Gastrocnemius medialis (tissue), 4 donors: ENCODE results near the gene FGF22. TPM values are rescaled to one million over a fixed set of nuclear protein-coding genes. Genes with fewer than 3 reads are reported as not detected.

Experiments
- ATAC-seq, 2 donors: fragments of 150-250 bp; one replicate each; pipeline ENCODE4 v1.9.1; 2016
- DNase-seq, 2 donors: peaks; one replicate each; pipeline ENCODE4 v3.0.0-alpha.2; 2019
- H3K27ac ChIP-seq, 4 donors: fragments of 200-600 bp; sonication (generic); 1 replicate in 1 of 4; 2 replicates in 3 of 4; pipeline ENCODE4 v1.5.1; 2016 to 2018; ENCODE audit warnings: mild to moderate bottlenecking in 2 of 4, moderate library complexity in 1 of 4
- H3K27me3 ChIP-seq, 3 donors: fragments of 200-600 bp; sonication (generic) in 2 of 3; 1 replicate in 1 of 3; 2 replicates in 2 of 3; pipeline versions ENCODE4 v1.5.1 to v1.6.0; 2016 to 2019; ENCODE audit warnings: mild to moderate bottlenecking in 1 of 3, moderate library complexity in 1 of 3
- H3K36me3 ChIP-seq, 2 donors: fragments of 200-600 bp; sonication (generic) in 1 of 2; one replicate each; pipeline ENCODE4 v1.5.1; 2017 to 2018
- H3K4me1 ChIP-seq, 2 donors: fragments of 200-600 bp; sonication (generic) in 1 of 2; one replicate each; pipeline ENCODE4 v1.5.1; 2016 to 2017; ENCODE audit warnings: mild to moderate bottlenecking in 2 of 2
- H3K4me3 ChIP-seq, 4 donors: fragments of 200-600 bp; sonication (generic) in 3 of 4; 1 replicate in 1 of 4; 2 replicates in 3 of 4; pipeline ENCODE4 v1.5.1; 2016 to 2019; ENCODE audit warnings: mild to moderate bottlenecking in 2 of 4
- H3K9me3 ChIP-seq, 3 donors: fragments of 200-600 bp; sonication (generic) in 2 of 3; 1 replicate in 1 of 3; 2 replicates in 2 of 3; pipeline ENCODE4 v1.5.1; 2016 to 2019
- POLR2A ChIP-seq, 2 donors: fragments of 450-650 bp; IDR thresholded peaks; one replicate each; pipeline ENCODE4 v1.6.1; 2017; ENCODE audit warnings: antibody characterized with exemption in 2 of 2, mild to moderate bottlenecking in 2 of 2, moderate library complexity in 2 of 2
- in situ Hi-C, 4 donors: fragments of 200-750 bp; cut with MboI; loops; one replicate each; pipeline versions ENCODE4 v1.15.0 to v1.8.0; 2017; ENCODE audit warnings: low sequenced_read_pairs in 4 of 4
- intact Hi-C: fragments of 100-400 bp; cut with DNase I; formaldehyde crosslinking; loops from one replicate; pipeline ENCODE4 v1.15.1; 2023; ENCODE audit warnings: low total_unique reads
- total RNA-seq, 4 donors: library from RNA; depleted of rRNA; stranded (reverse); fragments of >200 nt; gene quantifications; one replicate each; pipeline versions ENCODE4 v1.1.0 to v1.2.3, GENCODE V29; 2016
- TF ChIP-seq, protein P1 (sequence below), 5 experiments: fragments of 450-650 bp in 3 of 5; fragments of 200-600 bp in 2 of 5; sonication (generic) in 2 of 5; IDR thresholded peaks in 4 of 5; conservative IDR thresholded peaks in 1 of 5; 1 replicate in 4 of 5; 2 replicates in 1 of 5; pipeline ENCODE4 v1.5.1; 2016 to 2019; ENCODE audit warnings: antibody characterized with exemption in 5 of 5, mild to moderate bottlenecking in 3 of 5, moderate library complexity in 3 of 5

The FGF22 gene
- total RNA-seq, 4 donors from 2014 or later: not detected

DNA sequence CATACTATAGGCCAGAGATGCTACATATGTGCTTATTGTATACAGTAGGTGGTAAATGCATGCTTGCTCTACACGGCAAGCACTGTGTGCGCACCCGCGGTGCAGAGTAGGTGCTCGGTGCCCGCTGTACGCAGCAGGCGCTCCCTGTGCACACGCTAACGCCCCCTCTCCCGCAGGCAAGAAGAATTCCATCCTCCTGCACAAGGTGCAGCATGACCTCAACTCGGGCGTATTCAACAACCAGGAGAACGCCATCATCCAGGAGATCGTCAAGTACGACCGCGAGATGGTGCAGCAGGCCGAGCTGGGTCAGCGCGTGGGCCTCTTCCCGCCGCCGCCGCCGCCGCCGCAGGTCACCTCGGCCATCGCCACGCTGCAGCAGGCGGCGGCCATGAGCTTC lies 24.1 kb upstream of the FGF22 start:
- H3K9me3 ChIP-seq: no peaks in the 10 kb centered on the region
- H3K27me3 ChIP-seq: peaks cover 0 to 3% (median 2%) of the 10 kb centered on the region in 3 donors
- intact Hi-C loops: no loop called here
- peaks cover 0 to 36% of the 10 kb centered on the region in 2 donors for H3K36me3 ChIP-seq
- H3K4me3 ChIP-seq: no peak overlapping the region
- DNase-seq (no peak), ATAC-seq (no peak)
- no peak overlapping the region for H3K27ac ChIP-seq
- no peaks in the 10 kb centered on the region for H3K4me1 ChIP-seq
- TF ChIP-seq, protein P1, sequence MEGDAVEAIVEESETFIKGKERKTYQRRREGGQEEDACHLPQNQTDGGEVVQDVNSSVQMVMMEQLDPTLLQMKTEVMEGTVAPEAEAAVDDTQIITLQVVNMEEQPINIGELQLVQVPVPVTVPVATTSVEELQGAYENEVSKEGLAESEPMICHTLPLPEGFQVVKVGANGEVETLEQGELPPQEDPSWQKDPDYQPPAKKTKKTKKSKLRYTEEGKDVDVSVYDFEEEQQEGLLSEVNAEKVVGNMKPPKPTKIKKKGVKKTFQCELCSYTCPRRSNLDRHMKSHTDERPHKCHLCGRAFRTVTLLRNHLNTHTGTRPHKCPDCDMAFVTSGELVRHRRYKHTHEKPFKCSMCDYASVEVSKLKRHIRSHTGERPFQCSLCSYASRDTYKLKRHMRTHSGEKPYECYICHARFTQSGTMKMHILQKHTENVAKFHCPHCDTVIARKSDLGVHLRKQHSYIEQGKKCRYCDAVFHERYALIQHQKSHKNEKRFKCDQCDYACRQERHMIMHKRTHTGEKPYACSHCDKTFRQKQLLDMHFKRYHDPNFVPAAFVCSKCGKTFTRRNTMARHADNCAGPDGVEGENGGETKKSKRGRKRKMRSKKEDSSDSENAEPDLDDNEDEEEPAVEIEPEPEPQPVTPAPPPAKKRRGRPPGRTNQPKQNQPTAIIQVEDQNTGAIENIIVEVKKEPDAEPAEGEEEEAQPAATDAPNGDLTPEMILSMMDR (IDR thresholded peaks at IDR 0.05 in 4 of 5, conservative IDR thresholded peaks at IDR 0.05 in 1 of 5): no peak
- TF ChIP-seq POLR2A (IDR thresholded peaks at IDR 0.05): no peak
- in situ Hi-C loops: no loop called here

GRCh38 chr19:616062-616700 lies 23.5 kb upstream of the FGF22 start:
- Histone ChIP-seq H3K27ac (no peak overlapping the region), H3K36me3 (peaks cover 0 to 36% of the 10 kb centered on the region in 2 donors), H3K27me3 (peaks cover 0 to 2% (median 0%) of the 10 kb centered on the region in 3 donors), H3K4me1 (no peaks in the 10 kb centered on the region), H3K9me3 (no peaks in the 10 kb centered on the region), H3K4me3 (no peak overlapping the region)
- intact Hi-C loops: no loop called here
- TF ChIP-seq POLR2A (IDR thresholded peaks at IDR 0.05): no peak
- TF ChIP-seq, protein P1 (IDR thresholded peaks at IDR 0.05 in 4 of 5, conservative IDR thresholded peaks at IDR 0.05 in 1 of 5): no peak
- ATAC-seq (no peak), DNase-seq (no peak)
- in situ Hi-C loops: no loop called here

GRCh38 chr19:616747-617526 lies 22.7 kb upstream of the FGF22 start:
- TF ChIP-seq, protein P1 (IDR thresholded peaks at IDR 0.05 in 4 of 5, conservative IDR thresholded peaks at IDR 0.05 in 1 of 5): no peak
- no peak for TF ChIP-seq POLR2A (IDR thresholded peaks at IDR 0.05)
- DNase-seq: no peak
- H3K27me3 ChIP-seq: peaks cover 0 to 2% (median 0%) of the 10 kb centered on the region in 3 donors
- no peak overlapping the region for H3K27ac ChIP-seq
- H3K4me1 ChIP-seq: no peaks in the 10 kb centered on the region
- H3K4me3 ChIP-seq: no peak overlapping the region
- peaks cover 0 to 39% of the 10 kb centered on the region in 2 donors for H3K36me3 ChIP-seq
- ATAC-seq: no peak
- H3K9me3 ChIP-seq: no peaks in the 10 kb centered on the region
- intact Hi-C loops (no loop called here), in situ Hi-C loops (no loop called here)

- H3K36me3 ChIP-seq: peaks cover 0 to 47% of the 10 kb centered on the region in 2 donors
- no peak for DNase-seq
- no peak overlapping the region for H3K4me3 ChIP-seq
- TF ChIP-seq, protein P1 (IDR thresholded peaks at IDR 0.05 in 4 of 5, conservative IDR thresholded peaks at IDR 0.05 in 1 of 5): no peak
- no peak for TF ChIP-seq POLR2A (IDR thresholded peaks at IDR 0.05)
- no peak for ATAC-seq
- no peaks in the 10 kb centered on the region for H3K9me3 ChIP-seq
- H3K4me1 ChIP-seq: no peaks in the 10 kb centered on the region
- in situ Hi-C loops (no loop called here), intact Hi-C loops (no loop called here)
- H3K27me3 ChIP-seq: peaks cover 0 to 2% (median 0%) of the 10 kb centered on the region in 3 donors
- no peak overlapping the region for H3K27ac ChIP-seq
Measured at GRCh38 chr19:617551-618246, 22.0 kb upstream of the FGF22 start.
